22Rv1 (cell line): Measurements from ENCODE around the gene PEAR1.

Experiments
- H3K27ac ChIP-seq: fragments of 450-650 bp; 2 replicates; pipeline ENCODE4 v1.5.1; 2017
- CTCF ChIP-seq: fragments of 450-650 bp; IDR thresholded peaks from 2 replicates; pipeline ENCODE4 v1.5.1; 2017; ENCODE audit warnings: mild to moderate bottlenecking
- ZFX ChIP-seq: fragments of 450-650 bp; IDR thresholded peaks from 2 replicates; pipeline ENCODE4 v1.6.1; 2017; ENCODE audit warnings: antibody characterized with exemption, borderline replicate concordance

The PEAR1 gene

GRCh38 chr1:156961709-156962108 is 68.2 kb downstream of the PEAR1 start:
- H3K27ac ChIP-seq = no peak overlapping the region
- peak; percentile 24 for TF ChIP-seq CTCF
- no peak for TF ChIP-seq ZFX

- TF ChIP-seq ZFX = no peak
- no peak for TF ChIP-seq CTCF
- no peak overlapping the region for H3K27ac ChIP-seq
These were observed 70.1 kb downstream of the PEAR1 start for GRCh38 chr1:156963621-156964020.

- no peak overlapping the region for H3K27ac ChIP-seq
- TF ChIP-seq ZFX = no peak
- TF ChIP-seq CTCF = no peak
These were observed 70.9 kb downstream of the PEAR1 start for GRCh38 chr1:156964441-156964840.
